GM21576 (cell line): ENCODE measurements around the gene DCDC2B.
"Not testable (repeated sequence)": the region's sequence is repeated elsewhere in the genome, so short reads cannot be mapped to it uniquely, and the experiment has no call there.

ENCODE experiments used
- ATAC-seq: cut with Tn5 transposase; IDR thresholded peaks from one replicate; pipeline ENCODE4 v1.9.1; 2021; ENCODE audit warnings: mild to moderate bottlenecking, moderate library complexity; ENCODE audit not compliant: unreplicated experiment

Gene DCDC2B

DNA sequence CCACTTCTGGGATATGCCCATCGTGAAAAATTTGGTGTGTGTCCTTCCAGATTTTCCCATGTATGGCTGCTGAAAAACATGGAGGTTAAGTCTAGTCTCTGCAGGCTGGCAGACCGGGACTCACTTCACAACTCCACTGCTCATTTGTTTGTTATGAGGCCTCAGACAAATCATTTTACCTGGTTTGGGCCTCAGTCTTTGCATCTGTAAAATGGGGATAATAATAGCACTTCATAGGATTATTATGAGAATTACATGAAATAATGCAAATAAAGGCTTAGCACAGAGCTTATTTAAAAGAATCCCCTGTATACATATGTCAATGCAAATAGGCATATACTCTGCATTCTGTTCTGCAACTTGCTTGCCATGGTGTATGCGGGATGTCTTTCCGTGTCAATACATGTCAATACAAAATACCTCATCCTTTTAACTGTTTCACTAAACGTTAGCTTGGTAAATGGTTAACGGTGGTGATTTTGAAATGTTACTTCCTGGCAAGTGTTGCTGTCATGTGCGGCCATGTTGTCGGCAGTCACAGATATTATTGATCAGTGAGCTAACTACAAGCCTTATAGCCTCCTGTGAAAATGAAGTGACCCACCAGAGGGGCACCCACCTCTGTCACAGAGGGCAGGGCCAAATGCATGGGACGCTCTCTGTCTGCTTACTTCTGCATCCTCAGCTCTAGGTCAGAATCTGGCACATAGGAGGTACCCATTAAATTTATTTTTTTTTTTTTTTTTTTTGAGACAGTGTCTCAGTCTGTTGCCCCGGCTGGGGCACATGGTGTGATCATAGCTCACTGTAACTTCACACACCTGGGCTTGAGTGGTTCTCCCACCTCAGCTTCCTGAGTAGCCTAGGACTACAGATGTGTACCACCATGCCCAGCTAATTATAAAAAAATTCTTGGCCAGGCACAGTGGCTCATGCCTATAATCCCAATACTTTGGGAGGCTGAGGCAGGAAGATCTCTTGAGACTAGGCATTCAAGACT lies 46.5 kb downstream of the DCDC2B start:
- no peak for ATAC-seq

DNA sequence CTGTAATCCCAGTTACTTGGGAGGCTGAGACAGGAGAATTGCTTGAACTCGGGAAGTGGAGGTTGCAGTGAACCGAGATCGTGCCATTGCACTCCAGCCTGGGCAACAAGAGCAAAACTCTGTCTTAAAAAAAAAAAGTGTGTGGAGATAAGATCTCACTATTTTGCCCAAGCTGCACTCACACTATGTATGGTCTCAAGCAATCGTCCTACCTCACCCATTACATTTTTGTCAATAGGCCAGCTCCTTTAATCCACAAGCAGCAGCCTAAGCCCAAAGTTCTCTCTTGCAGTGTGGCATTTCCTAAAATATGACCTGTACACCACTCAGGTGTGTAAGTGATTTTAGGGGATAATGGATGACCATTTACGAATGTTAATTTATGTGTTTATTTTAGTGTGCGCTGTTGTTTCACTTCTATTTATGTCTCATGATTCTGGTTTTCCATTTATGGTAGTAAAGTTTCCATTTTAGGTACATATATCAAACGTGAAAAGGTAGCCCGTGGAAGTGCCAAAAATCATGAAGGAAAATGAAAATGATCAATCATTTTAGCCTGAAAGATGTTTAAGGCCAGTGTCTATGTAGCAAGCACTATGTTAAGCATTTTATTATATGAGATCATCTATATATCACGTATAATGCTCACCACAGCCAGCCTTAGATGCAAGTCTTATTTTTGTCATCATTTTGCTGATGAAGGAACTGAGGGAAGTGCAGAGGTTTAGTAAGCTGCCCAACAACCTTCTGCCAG lies 47.8 kb downstream of the DCDC2B start:
- ATAC-seq: no peak

DNA sequence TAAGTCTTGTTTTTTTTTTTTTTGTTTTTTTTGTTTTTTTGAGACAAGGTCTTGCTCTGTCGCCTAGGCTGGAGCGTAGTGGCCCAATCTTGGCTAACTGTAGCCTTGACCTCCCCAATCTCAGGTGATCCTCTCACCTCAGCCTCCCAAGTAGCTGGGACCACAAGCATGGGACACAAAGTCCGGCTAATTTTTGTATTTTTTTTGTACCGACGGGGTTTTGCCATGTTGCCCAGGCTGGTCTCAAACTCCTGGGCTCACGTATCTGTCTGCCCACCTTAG lies 48.3 kb downstream of the DCDC2B start:
- no peak for ATAC-seq

DNA sequence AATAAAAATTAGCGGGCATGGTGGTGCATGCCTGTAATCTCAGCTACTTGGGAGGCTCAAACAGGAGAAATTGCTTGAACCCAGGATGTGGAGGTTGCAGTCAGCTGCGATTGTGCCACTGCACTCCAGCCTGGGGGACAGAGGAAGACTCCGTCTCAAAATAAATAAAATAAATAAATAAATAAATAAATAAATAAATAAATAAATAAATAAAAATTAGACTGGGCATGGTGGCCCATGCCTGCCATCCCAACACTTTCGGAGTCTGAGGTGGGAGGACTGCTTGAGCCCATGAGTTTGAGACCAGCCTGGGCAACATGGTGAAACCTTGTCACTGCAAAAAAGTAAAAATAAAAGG lies 54.3 kb downstream of the DCDC2B start:
- not testable (repeated sequence) for ATAC-seq

DNA sequence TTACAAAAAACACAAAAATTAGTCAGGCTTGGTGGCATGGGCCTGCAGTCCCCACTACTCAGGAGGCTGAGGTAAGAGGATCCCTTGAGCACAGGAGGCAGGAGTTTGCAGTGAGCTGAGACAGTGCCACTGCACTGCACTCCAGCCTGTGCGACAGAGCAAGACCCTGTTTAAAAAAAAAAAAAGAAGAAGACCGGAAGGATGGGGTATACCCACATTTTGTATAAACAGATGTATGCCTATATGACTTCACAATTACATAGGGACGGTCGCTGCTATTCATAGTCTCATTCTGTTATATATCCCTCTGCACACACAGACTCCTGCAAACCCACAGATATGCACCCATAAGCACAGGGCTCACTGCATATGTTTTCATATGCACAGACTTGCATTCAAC lies 54.9 kb downstream of the DCDC2B start:
- peak; percentile 52 for ATAC-seq
